T-helper 2 cell treated with Interferon-gamma antibody and Interleukin-4, amounts not matched to agents 100 ng/mL and 5 ng/mL, for 36 hours (primary cell): Measurements from ENCODE around the gene GON4L. TPM values are rescaled to one million over a fixed set of nuclear protein-coding genes. Genes with fewer than 3 reads are reported as not detected.
"Not testable (repeated sequence)": the region's sequence is repeated elsewhere in the genome, so short reads cannot be mapped to it uniquely, and the experiment has no call there.

Experiments used
- intact Hi-C: fragments of 100-400 bp; cut with micrococcal nuclease; formaldehyde crosslinking; loops from one replicate; pipeline ENCODE4 v1.15.1; 2023
- total RNA-seq: library from RNA; stranded (reverse); gene quantifications from 2 replicates; pipeline ENCODE4 v1.2.3, GENCODE V29; 2022

GON4L gene, protein sequence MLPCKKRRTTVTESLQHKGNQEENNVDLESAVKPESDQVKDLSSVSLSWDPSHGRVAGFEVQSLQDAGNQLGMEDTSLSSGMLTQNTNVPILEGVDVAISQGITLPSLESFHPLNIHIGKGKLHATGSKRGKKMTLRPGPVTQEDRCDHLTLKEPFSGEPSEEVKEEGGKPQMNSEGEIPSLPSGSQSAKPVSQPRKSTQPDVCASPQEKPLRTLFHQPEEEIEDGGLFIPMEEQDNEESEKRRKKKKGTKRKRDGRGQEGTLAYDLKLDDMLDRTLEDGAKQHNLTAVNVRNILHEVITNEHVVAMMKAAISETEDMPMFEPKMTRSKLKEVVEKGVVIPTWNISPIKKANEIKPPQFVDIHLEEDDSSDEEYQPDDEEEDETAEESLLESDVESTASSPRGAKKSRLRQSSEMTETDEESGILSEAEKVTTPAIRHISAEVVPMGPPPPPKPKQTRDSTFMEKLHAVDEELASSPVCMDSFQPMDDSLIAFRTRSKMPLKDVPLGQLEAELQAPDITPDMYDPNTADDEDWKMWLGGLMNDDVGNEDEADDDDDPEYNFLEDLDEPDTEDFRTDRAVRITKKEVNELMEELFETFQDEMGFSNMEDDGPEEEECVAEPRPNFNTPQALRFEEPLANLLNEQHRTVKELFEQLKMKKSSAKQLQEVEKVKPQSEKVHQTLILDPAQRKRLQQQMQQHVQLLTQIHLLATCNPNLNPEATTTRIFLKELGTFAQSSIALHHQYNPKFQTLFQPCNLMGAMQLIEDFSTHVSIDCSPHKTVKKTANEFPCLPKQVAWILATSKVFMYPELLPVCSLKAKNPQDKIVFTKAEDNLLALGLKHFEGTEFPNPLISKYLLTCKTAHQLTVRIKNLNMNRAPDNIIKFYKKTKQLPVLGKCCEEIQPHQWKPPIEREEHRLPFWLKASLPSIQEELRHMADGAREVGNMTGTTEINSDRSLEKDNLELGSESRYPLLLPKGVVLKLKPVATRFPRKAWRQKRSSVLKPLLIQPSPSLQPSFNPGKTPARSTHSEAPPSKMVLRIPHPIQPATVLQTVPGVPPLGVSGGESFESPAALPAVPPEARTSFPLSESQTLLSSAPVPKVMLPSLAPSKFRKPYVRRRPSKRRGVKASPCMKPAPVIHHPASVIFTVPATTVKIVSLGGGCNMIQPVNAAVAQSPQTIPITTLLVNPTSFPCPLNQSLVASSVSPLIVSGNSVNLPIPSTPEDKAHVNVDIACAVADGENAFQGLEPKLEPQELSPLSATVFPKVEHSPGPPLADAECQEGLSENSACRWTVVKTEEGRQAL (N-terminal part only)
- 79.9 and 82.6 TPM in 2 replicates for total RNA-seq

DNA sequence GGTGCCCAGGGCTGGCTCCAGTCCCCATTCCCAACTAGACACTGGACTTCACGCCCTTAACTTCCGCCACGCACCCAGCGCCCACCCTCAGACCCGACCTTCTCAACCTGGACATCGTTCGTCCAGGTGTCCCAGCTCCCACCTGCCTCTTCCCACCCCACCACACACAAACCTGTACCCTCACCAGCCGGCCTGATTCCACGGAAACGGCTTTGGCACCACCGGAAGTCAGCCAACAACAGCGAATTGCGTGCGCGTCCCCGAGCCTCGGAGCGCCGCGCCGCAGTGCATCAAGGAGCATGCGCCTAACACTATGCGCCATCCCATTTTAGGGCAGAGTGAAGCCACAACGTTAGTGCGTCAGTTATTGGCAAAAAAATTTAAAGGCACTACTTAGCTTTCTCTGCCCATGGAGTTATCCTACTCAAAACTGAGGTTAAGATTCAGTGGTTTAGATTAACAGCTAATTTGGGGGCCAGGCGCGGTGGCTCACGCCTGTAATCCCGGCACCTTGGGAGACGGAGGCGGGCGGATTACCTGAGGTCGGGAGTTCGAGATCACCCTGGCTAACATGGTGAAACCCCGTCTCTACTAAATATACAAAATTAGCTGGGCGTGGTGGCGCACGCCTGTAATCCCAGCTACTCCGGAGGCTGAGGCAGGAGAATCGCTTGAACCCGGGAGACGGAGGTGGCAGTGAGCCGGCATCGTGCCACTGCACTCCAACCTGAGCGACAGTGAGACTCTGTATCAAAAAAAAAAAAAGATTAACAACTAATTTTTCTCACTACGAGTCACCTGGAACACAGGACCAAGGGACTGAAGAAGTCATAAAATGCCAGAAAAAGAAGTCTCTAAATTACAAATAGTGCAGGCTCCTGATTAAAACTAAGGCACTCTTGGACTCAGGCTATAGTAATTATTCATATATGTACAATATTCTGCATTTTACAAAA is at the start of gene GON4L:
Gene GON4L, minus strand, starts transcription at position 240 of the 956 bp plus-strand sequence. CDS start 3,434 bp downstream, outside the sequence.
- intact Hi-C loops = loop anchor here (1.0 to 5.0 kb wide), 2 partner anchors 197 to 770 kb away; partner anchors contain the start of gene LAMTOR2

DNA sequence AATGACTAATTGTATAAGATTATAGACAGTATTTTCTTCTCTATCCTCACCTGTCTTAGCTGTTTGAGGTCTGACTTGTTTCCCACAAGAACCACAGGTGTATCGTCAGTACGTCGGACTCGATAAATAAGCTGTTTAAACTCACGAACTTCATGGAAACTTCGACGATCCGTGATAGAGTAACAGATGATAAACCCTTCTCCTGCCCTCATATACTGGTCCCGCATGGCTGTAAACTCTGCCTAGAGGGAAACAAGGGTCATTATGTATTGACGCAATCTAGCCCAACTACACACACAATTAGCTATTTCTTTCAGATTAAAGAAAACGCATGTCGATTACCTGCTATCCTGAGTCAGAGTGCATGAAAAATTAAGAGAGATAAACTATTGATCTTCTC is 47.2 kb upstream of the GON4L start:
- intact Hi-C loops = no loop called here

DNA sequence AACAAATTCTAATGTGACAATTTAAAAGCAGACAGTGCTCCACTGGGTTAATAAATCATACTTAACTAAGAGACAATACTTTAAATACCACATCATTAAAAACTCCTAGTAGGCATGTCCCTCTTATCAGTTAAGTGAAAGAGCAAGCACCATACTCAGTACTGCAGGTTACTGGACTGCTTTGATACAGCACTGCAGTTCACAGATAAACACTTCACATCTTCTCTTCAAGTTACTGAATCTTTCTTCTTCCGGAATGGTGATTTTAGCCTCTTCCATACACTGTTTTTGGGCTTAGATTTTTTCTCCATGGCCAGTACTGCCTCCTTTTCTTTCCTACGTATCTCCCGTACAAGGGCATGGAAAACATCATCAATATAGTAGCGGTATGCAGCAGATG is 43.1 kb upstream of the GON4L start:
- intact Hi-C loops = no loop called here

DNA sequence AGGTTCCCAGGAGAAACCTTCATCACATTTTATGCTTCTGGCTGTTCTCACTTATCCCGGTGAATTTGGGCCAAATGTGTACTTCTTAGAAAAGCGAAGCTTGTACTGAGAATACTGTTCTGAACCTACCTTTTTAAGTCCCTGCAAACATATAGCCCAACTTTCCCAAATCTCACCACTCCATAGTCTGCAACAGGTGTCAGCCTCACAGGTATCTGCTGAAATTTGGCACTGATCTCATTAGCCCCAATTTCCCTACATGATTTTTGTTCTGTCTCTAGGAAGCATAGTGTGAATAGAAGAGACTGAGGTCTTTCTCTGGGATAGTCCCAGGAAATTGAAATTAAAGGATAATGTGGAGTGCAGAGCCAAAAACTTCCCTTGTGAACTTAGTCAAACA is 42.7 kb upstream of the GON4L start:
- intact Hi-C loops = no loop called here

DNA sequence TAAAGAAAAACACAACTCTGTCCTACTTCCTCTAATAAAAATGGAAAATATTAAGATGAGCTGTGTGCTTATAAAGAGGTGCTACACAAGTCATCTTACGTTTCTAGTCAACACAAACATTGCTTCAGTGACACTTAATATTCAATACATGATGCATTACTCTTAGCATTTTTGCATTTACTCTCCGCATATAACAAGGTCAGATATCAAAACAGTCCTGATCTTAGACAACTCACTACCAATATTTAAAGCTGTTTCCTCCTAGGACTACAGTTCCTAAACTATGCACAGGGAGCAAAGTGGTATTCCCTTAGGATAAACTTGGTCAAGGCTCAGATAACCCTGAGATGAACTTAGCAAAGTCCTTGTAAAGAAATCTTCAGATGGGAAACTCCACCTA is 41.9 kb upstream of the GON4L start:
- intact Hi-C loops = no loop called here

DNA sequence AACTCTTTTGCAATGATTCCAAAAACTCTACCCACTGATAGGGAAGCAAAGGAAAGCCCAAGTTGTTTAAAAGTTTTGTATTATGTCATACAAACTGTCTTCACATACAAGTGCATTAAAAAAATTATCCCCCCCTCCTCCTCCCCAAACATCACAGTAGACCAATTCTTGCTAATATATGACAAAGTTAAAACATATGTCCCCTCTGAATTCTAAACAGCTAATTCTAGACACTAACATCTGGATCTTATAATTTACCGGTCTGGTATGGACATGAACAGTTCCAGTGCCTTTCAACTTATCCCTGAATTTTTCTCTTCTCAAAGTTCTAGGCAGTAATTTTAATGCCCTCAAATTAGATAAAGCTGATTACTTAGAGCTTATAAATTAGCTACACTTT is 40.7 kb upstream of the GON4L start:
- intact Hi-C loops = no loop called here

DNA sequence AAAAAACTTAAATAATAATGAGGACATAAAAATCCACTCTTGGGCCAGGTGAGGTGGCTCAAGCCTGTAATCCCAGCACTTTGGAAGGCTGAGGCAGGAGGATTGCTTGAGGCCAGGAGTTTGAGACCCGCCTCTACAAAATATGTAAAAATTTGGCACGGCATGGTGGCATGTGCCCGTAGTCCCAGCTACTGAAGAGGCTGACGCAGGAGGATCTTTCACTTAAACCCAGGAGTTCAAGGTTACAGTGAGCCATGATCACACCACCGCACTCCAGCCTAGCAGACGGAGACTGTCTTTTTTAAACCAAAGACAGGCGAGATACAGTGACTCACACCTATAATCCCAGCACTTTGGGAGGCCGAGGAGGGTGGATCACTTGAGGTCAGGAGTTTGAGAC is 39.5 kb upstream of the GON4L start:
- intact Hi-C loops = not testable (repeated sequence)

DNA sequence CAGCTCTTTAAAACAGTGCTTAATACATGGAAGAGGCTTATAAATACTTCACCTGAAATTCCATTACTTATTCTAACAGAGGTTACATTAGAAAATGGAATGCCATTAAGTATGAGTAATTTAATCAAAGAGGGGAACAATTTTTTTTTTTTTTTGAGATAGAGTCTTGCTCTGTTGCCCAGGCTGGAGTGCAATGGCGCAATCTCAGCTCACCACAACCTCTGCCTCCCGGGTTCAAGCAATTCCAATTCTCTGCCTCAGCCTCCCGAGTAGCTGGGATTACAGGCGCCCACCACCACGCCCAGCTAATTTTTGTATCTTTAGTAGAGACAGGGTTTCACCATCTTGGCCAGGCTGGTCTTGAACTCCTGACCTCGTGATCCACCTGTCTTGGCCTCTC is 38.6 kb upstream of the GON4L start:
- intact Hi-C loops = not testable (repeated sequence)

DNA sequence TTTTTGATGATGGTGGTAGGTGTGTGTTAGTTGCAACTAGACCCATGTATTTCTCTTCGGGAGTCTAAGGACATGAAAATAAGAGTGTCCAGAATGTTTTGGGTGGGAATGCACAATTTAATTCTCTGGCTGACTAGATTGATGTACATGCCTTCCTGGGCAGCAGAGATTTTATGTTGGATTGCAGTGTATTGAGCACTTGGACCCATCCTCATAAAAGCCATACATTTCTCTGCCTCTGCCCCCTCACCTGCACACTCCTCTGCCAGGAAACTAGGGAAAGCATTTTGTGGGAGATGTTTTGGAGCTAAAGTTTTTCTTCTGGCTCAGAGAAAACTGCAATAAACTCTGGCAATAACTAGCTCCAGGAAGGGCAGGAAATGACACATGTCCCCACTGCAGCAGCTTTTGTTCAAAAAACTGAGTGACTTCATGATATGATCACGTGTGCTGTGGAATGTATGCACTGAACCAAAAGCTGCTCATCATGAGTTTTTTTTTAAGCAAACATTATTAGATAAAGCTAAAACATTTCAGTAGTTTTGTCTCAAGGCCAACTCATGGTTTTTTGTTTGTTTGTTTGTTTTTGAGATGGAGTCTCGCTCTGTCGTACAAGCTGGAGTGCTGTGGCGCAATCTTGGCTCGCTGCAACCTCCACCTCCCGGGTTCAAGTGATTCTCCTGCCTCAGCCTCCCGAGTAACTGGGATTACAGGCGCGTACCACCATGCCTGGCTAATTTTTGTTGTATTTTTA is 36.6 kb upstream of the GON4L start:
- intact Hi-C loops = no loop called here

DNA sequence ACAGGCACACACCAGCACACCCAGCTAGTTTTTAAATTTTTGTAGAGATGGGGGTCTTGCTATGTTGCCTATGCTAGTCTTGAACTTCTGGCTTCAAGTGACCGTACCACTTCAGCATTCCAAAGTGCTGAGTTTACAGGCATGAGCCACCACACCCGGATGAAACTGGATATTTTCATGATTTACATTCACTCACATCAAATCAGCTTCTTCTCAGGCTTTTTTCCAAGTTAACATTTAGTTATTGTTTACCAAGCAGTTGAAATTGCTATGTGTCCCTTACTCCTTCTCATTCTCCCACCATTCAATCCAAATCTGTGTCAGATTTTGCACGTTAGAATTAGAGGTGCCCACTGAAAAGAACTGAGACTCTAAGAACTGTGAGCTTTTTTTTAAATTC is 35.8 kb upstream of the GON4L start:
- intact Hi-C loops = no loop called here

DNA sequence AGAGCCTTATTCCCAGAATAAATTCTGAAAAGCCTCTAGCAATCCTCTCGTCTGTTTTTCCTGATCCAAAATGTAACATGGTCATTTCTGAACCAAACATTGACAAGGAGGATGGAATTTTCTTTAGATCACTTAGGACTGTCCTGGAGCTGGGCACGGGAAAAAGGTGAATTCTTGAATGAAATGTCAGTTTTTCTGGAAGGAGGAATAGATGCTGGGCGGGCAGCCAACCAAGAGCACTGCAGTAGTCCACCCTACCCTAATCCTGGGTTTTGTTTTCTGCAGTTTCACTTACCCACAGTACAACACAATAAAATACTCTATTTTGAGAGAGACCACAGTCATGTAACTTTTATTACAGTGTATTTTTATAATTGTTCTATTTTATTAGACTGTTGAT is 33.2 kb upstream of the GON4L start:
- intact Hi-C loops = no loop called here

DNA sequence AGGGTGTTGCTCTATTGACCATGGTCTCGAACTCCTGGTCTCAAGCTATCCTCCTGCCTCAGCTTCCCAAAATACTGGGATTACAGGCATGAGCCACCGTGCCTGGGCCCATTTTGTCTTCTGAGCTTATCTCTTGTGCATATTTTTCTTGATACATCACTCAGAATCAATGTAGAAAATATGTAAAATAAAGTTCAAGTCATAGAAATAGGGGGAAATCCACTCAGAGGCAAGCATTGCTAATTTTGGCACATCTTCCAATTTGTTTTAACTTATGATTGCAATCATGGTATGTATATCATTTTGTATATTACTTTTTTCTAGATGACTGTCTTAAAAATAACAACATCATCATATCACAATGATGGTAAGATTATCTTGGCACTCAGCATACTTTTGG is 32.6 kb upstream of the GON4L start:
- intact Hi-C loops = no loop called here

DNA sequence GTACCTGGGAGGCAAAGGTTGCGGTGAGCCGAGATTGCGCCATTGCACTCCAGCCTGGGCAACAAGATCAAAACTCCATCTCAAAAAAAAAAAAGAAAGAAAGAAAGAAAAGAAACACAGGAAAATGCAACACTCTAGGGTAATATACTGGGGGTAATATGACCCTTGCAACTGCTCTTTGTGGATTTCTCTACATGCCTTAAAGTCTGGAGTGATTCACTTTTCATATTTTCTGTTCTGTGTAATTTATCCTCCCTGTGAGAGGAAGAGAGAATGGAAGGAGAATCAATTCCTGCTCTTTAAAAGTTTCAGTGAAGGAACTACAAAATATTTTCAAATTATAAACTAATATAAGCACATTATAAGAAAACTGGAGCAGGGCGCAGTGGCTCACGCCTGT is 31.5 kb upstream of the GON4L start:
- intact Hi-C loops = no loop called here

DNA sequence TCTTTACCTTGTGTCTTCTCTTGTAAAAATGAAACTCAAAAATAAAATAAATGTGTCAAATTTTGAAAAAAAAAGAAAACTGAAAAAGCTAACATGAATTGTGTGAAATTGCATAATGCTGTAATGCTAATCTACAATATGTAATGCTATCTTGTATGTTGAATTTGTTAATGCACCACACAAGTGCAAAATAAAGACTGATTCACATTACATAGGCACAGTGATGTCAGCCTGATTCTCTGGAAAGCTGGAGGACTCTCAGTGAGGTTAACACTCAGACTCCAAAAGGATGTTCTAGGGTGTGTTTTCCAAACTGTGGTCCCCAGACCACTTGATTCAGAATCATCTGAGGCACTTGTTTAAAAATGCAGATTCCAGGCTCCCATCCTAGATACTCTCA is 28.0 kb upstream of the GON4L start:
- intact Hi-C loops = no loop called here

DNA sequence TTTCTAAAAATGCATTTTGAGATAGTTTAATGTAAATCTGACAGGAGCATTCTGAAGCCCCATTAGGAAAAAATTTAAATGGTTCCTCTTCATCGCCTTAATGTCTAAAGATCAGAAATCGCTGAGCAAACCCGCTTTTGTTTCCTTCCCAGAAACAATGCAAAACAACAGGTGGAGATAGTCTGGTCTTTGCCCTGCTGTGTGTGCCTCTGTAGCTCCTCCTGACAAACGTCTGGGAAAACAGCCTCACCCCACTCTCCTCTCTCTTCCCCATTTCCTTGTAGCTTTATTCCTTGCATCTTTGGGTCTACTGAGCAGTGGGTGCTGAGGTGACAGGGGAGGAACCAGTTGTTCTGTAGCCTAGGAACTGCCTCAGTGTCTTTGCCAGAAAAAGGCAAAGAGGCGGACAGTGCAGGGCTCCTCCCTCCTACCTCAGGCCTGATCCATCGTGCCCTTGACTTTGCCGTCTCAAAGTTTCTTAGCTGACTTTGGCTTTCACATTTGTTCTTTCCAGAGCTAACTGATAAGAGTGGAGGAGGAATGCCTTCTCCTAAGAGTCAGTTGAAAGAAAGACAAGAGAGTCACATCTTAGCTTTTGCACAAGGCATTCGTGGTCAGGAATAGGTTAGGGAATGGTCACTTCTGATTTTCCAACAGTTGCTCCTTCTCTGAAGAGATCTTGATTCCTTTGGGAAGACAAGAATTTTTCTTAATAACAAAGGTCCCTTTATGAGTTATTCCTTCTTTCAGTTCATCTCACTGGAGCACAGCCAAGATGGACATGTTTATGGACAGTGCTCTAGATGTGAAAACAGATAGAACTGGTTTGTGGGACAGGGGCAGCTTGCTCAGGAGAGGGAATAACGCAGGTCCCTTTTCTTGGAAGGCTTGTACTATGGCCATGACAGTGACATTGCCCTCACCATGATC is 27.3 kb upstream of the GON4L start:
- intact Hi-C loops = no loop called here

DNA sequence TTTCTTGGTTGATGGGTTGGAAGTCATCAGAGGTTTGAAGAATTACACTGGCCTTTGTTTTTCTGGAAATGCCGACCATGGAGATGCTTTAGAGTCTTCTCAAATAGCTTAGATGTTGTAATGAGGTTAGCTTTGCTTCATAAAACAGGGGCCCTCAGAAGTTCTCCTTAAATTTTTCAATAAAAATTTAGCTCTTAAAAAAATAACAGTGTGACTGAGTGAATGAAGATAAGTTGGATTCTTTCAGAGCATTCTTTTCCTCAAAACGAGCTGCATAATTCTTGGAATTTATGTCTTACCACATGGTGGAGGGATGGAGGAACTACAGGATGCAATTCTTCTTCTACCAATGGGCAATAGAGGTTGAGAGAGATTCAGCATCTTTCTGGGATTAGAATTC is 25.8 kb upstream of the GON4L start:
- intact Hi-C loops = no loop called here

DNA sequence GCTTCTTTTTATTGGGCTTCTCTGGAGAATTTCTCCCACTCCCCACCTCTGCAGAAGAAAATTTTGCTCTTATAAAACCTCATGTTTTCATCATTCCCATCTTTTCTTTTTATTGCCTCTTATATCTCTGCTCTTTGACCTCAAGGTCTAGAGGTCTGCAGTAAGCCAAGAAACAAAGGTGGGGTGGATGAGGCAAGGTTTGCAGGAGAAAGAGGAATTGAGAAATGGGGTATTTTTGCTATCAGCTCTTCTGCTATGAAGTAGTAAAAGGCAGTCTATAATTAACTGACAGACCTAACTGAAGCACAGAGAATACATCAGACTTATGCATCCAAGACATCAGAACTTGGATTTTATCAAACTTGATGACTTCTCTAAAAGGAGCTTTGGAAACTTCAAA is 25.2 kb upstream of the GON4L start:
- intact Hi-C loops = no loop called here

DNA sequence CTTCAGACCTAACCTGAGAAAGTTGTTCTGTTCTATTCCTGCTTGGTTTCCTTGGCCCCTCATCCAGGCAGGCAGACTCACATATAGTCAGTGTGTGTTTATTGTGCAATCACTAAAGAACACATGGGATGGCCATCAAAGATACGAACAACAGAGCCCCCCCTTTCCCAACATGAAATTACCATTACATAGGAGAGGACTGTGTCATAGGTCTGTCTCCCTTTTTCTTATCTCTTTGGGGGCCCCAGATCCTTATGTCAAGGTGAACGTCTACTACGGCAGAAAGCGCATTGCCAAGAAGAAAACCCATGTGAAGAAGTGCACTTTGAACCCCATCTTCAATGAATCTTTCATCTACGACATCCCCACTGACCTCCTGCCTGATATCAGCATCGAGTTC is 23.9 kb upstream of the GON4L start:
- intact Hi-C loops = no loop called here

DNA sequence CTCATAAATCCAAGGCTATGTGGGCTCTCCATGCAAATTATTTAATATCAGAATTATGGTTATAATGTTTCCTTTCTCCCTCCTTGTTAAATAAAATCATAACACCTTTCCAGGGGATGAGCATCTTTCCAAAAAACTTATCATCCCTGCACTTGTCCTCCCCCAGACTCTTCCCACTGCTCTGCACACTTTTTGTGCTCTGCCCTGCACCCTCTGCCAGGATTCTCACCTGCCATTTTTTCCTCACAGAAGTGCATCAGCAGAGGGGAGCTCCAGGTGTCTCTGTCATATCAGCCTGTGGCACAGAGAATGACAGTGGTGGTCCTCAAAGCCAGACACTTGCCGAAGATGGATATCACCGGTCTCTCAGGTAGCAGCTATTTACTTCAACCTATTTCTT is 23.2 kb upstream of the GON4L start:
- intact Hi-C loops = no loop called here
